Stimulated activated CD4-positive, alpha-beta T cell treated with anti-CD3 and anti-CD28 coated beads, Interleukin-12 subunit alpha, Interleukin-12 subunit beta, amount 100 ng/mL, for 24 hours (primary cell): ENCODE measurements around the gene ZNF609.
"Not testable (repeated sequence)": the region's sequence is repeated elsewhere in the genome, so short reads cannot be mapped to it uniquely, and the experiment has no call there.

Experiments
- DNase-seq, 2 experiments: peaks; one replicate each; pipeline ENCODE4 v3.0.0-alpha.2; 2020; ENCODE audit warnings: low read depth in 2 of 2

ZNF609 gene

GRCh38 chr15:64455961-64456371, 4.4 kb upstream of the ZNF609 start:
- no peak for DNase-seq

GRCh38 chr15:64456634-64457108, 3.7 kb upstream of the ZNF609 start:
- no peak for DNase-seq

GRCh38 chr15:64459066-64459781, 1.2 kb upstream of the ZNF609 start:
- no peak for DNase-seq

- peak; percentile 2 to 10 for DNase-seq
Observed at GRCh38 chr15:64460724-64461720, 644 bp downstream of the ZNF609 start.

GRCh38 chr15:64461721-64462162, 1.4 kb downstream of the ZNF609 start:
- DNase-seq, result peak in 1 of 2 experiments; percentile 13

- no peak for DNase-seq
Observed at GRCh38 chr15:64462492-64462891, 2.1 kb downstream of the ZNF609 start.

GRCh38 chr15:64464276-64465005, 4.1 kb downstream of the ZNF609 start:
- no peak for DNase-seq

- no peak for DNase-seq
Observed at GRCh38 chr15:64466408-64467141, 6.2 kb downstream of the ZNF609 start.

GRCh38 chr15:64472161-64472560, 11.8 kb downstream of the ZNF609 start:
- DNase-seq, result no peak

GRCh38 chr15:64474846-64475245, 14.5 kb downstream of the ZNF609 start:
- DNase-seq, result no peak

GRCh38 chr15:64476550-64476949, 16.2 kb downstream of the ZNF609 start:
- DNase-seq, result no peak

GRCh38 chr15:64478863-64479262, 18.5 kb downstream of the ZNF609 start:
- DNase-seq, result no peak

- no peak for DNase-seq
Observed at GRCh38 chr15:64480891-64481290, 20.5 kb downstream of the ZNF609 start.

GRCh38 chr15:64483749-64484148, 23.4 kb downstream of the ZNF609 start:
- no peak for DNase-seq

- no peak for DNase-seq
Observed at GRCh38 chr15:64485796-64486195, 25.4 kb downstream of the ZNF609 start.

GRCh38 chr15:64490598-64491259, 30.4 kb downstream of the ZNF609 start:
- no peak for DNase-seq

GRCh38 chr15:64493641-64494040, 33.3 kb downstream of the ZNF609 start:
- DNase-seq, result no peak

GRCh38 chr15:64495968-64496367, 35.6 kb downstream of the ZNF609 start:
- not testable (repeated sequence) for DNase-seq

- no peak for DNase-seq
Observed at GRCh38 chr15:64500695-64501395, 40.5 kb downstream of the ZNF609 start.

- DNase-seq, result no peak
Observed at GRCh38 chr15:64501396-64501715, 41.0 kb downstream of the ZNF609 start.
